HG02973 (cell line): ENCODE data around the gene RUNX3.
"Not testable (repeated sequence)": the region's sequence is repeated elsewhere in the genome, so short reads cannot be mapped to it uniquely, and the experiment has no call there.

ENCODE experiments used
- ATAC-seq: cut with Tn5 transposase; IDR thresholded peaks from one replicate; pipeline ENCODE4 v1.9.1; 2021; ENCODE audit warnings: moderate library complexity; ENCODE audit not compliant: unreplicated experiment

The RUNX3 gene

GRCh38 chr1:24930260-24931145 lies at the start of gene RUNX3:
Gene RUNX3 (minus strand): TSS chr1:24930276. CDS start chr1:24929868, 408 bp downstream.
- peak; percentile 55 for ATAC-seq

DNA sequence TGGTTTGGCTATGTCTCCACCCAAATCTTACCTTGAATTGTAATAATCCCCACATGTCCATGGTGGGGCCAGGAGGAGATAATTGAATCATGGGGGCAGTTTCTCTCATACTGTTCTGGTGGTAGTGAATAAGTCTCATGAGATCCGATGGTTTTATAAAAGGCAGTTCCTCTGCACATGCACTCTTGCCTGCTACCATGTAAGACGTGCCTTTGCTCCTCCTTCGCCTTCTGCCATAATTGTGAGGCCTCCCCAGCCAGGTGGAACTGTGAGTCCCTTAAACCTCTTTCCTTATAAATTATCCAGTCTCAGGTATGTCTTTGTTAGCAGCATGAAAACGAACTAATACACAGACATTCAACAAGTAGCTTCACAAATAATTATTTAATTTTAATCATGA lies 49.2 kb upstream of the RUNX3 start:
- ATAC-seq = not testable (repeated sequence)

- ATAC-seq = no peak
Measured at GRCh38 chr1:24978383-24979032, 48.4 kb upstream of the RUNX3 start.

GRCh38 chr1:24975391-24975790 lies 45.3 kb upstream of the RUNX3 start:
- no peak for ATAC-seq

DNA sequence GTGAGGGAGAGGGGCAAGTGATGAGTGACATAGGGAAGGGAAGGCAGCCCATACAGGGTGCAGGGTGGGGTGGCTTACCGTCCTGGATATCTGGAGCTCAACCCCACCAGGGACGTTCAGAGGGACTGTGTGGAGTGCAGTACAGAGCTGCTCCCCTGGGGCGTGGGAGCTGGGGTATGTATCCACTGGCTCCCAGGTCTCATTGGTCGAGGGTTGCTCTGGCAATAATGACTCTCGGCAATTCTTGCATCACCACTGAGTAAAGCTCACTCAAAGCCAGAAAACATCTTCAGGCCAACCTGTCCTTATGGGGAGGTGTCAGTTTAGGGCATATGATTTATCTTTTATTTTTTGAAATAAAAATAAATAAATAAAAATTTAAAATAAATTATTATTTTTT lies 43.2 kb upstream of the RUNX3 start:
- no peak for ATAC-seq

GRCh38 chr1:24972915-24973242 lies 42.8 kb upstream of the RUNX3 start:
- no peak for ATAC-seq

DNA sequence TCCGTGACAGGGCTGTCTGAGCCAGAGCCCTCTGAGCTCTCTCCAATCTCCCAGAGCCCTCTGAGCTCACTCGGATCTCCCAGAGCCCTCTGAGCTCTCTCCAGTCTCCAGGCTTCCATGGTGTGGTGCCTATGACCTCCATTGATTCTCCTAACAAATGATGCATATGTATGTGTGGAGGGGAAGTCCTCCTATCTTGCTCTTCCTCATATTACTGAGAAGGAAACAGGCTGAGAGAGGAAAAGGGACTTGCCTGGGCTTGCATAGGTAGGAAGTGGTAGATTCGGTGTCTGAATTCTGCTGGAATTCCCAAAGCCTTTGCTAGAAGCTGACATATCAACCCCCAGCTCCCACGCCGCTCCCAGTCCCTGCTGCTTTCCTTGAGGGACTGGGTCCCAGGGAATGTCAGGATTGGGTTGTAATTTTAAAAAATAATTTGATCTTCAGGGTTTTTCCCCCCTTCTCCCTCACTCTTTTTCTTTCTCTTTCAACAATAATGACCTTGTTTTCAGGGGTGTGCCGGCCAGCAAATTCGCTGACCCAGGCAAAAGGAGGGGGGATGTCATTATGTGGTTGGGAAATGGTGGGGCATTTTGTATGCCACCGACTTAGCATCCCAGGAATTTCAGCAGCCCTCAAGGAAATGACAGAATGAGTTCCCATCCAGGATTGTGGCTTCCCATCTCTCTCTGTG lies 42.3 kb upstream of the RUNX3 start:
- ATAC-seq = no peak

GRCh38 chr1:24970926-24971875 lies 41.1 kb upstream of the RUNX3 start:
- ATAC-seq = no peak

GRCh38 chr1:24970399-24970753 lies 40.3 kb upstream of the RUNX3 start:
- ATAC-seq = no peak

GRCh38 chr1:24969596-24970398 lies 39.7 kb upstream of the RUNX3 start:
- ATAC-seq = no peak

DNA sequence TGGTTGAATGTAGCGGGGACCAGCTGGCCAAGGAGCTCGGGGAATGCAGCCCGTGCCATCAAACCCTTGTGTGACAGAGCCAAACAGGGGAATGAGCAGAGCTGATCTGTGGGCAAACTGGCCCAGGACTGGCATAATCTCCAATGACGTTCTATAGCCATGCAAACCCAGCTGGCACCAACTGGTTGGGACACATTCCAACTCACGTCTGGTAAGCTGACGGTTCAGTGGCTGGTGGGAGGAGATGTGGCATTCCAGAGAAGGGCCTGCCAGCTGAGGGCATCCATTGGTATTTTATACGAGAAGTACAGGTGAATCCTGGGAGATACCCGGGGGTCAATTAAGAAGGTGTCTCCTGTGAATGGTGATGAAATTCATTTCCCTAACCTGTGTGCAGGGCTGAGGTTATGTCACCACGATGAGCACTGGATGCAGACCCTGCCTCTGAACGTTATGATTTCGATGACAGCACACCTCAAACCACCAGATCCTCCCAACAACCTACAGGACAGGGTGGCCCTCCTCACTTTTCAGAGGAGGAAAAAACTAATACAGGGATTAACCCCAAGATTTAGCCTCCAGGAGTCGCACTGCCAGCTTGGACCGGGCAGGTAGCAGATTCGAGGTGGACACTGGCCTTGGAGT lies 39.0 kb upstream of the RUNX3 start:
- no peak for ATAC-seq

- no peak for ATAC-seq
Measured at GRCh38 chr1:24967962-24968361, 37.9 kb upstream of the RUNX3 start.

DNA sequence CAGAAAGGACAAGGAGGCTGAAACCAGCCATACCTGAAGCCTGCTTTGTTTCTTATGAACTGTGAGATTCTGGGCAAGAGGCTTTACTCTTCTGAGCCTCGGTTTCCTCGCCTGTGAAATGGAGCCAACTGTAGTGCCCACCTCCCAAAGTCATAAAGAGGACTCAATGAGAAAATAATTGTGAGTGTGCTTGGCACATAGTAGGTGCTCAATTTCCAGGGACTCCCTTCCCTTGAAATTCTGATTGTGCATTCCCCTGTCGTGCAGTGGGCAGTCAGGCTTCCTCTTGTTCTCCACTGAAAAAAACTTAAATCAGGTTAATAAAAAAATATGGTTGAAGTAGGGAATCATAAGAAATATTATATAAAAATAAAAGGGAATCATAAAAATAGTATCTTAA lies 37.5 kb upstream of the RUNX3 start:
- ATAC-seq = no peak

GRCh38 chr1:24966724-24967346 lies 36.8 kb upstream of the RUNX3 start:
- no peak for ATAC-seq

DNA sequence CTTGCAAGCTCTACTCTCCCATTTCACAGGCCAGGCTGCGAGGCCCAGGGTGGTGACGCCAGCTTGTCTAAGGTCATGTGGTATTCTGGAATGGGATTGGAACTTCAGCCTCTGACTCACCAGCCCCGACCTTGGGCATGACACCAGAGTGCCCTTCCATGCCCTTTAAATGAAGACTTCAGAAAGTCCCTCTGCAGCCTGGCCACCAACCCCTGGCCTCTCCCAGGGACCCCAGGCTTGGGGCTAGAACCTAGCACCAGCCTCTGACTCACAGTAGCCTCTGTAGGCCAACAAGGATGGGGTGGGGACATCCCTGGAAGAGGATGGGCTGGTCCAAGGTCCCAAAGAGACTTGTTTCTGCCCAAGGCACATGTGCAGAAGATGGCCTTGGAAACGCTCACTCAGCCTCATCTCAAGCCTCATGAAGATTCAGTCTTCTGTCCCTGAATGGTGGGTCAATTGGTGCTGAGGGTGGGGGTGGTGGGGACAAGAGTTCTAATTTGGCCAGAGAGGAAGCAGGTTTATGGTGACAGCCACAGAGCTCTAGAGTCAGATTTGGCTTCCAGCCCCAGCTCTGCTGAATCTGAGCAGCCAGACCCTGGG lies 36.1 kb upstream of the RUNX3 start:
- no peak for ATAC-seq

- no peak for ATAC-seq
Measured at GRCh38 chr1:24965571-24965930, 35.5 kb upstream of the RUNX3 start.

GRCh38 chr1:24964811-24965570 lies 34.9 kb upstream of the RUNX3 start:
- peak; percentile 80 for ATAC-seq
